ENCODE results near the gene GALR3. TPM values are rescaled to one million over a fixed set of nuclear protein-coding genes. Genes with fewer than 3 reads are reported as not detected.
"Not testable (repeated sequence)": the region's sequence is repeated elsewhere in the genome, so short reads cannot be mapped to it uniquely, and the experiment has no call there.

Gene GALR3
- total and polyA plus RNA-seq, 9 donors: 0.09 to 0.14 (median 0.10) TPM; not detected in 6

DNA sequence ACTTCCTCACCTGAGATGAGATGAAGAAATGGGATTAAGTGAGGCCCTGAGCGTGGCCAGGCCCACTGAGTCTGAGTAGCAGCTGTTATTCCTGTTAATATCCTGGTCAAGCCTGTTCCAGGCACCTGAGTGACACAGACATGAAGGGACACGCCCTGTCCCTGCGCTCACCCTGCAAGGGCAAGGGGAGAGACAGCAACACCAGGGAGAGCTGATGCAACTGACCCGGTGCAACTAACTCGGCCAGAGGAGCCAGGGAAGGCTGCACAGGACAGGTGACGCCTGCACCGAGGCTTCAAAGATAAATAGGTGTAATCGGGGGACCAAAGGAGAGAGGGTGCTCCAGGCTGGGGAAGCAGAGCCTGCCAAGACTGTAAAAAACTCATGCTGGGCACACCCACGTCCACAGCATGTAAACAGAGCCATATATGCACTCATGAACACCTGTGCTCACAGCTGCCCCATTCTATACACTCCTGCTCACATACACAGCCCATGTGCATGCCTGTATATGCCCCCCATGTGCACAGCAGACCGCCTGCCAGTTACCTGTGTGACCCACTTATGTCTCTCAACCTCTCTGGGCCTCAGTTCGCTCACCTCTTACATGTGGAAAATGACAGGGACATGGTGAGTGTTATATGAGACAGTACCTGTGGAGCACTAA is 38.2 kb upstream of the GALR3 start:
- Histone ChIP-seq H3K9me3 (replicated peaks; ENCODE audit: control insufficient read depth, low read depth, low read length) (no peaks in the 10 kb centered on the region), H3K4me3 (ENCODE audit: low read length) (no peak overlapping the region), H3K36me3 (ENCODE audit: control insufficient read depth, insufficient read depth, low read length) (no peaks in the 10 kb centered on the region), H3K27ac (ENCODE audit: low read length) (no peak overlapping the region), H3K4me1 (ENCODE audit: control insufficient read depth, insufficient read depth, low read length) (peaks cover 24% of the 10 kb centered on the region), H3K27me3 (ENCODE audit: control insufficient read depth, insufficient read depth, low read length) (peaks cover 3% of the 10 kb centered on the region)
- WGBS (ENCODE audit: insufficient coverage): 67% methylated on average over 8 of the region's 11 CpGs
- DNase-seq: no peak

DNA sequence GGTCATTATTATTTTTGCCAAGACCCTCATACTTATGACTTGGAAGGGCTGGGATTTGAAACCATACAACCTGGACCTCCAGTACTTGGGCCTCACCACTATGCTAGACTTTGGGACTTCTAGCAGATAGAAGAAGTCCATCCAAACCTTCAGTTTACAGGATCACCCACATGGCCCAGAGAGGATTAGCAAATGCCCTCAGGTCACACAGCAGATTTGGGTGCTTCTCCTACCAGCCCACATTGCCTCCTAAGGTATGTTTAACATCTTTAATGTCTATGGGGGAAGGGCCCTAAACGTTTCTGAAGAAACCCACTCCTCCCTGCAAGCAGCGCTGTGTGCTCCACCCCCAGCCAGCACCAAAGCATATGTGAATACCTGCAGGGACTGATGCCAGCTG is 32.9 kb upstream of the GALR3 start:
- H3K36me3 ChIP-seq (ENCODE audit: control insufficient read depth, insufficient read depth, low read length): no peaks in the 10 kb centered on the region
- no peaks in the 10 kb centered on the region for H3K9me3 ChIP-seq (replicated peaks; ENCODE audit: control insufficient read depth, low read depth, low read length)
- DNase-seq: no peak
- H3K27me3 ChIP-seq (ENCODE audit: control insufficient read depth, insufficient read depth, low read length): no peaks in the 10 kb centered on the region
- H3K4me3 ChIP-seq (ENCODE audit: low read length): no peak overlapping the region
- peaks cover under 1% of the 10 kb centered on the region for H3K4me1 ChIP-seq (ENCODE audit: control insufficient read depth, insufficient read depth, low read length)
- H3K27ac ChIP-seq (ENCODE audit: low read length): no peak overlapping the region
- WGBS (ENCODE audit: insufficient coverage): no CpG with 5 or more reads among the region's 2 CpGs

DNA sequence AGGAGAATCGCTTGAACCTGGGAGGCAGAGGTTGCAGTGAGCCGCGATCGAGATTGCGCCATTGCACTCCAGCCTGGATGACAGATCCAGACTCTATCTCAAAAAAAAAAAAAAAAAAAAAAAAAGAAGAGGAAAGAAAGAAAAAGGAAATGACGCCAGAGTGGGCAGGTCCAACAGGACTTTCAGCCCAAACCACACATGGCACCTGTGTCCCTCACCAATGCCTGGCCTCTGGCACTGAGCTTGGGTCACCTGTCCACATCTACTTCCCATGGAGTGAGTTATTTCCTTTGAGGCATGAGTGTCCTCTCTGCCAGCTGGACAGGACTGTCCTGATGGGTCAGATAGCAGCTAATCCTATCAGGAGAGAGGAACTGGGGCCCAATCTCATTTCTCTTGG is 30.7 kb upstream of the GALR3 start:
- H3K27ac ChIP-seq (ENCODE audit: low read length): no peak overlapping the region
- H3K27me3 ChIP-seq (ENCODE audit: control insufficient read depth, insufficient read depth, low read length): no peaks in the 10 kb centered on the region
- WGBS (ENCODE audit: insufficient coverage): no CpG with 5 or more reads among the region's 6 CpGs
- H3K4me1 ChIP-seq (ENCODE audit: control insufficient read depth, insufficient read depth, low read length): no peaks in the 10 kb centered on the region
- no peaks in the 10 kb centered on the region for H3K36me3 ChIP-seq (ENCODE audit: control insufficient read depth, insufficient read depth, low read length)
- no peaks in the 10 kb centered on the region for H3K9me3 ChIP-seq (replicated peaks; ENCODE audit: control insufficient read depth, low read depth, low read length)
- no peak for DNase-seq
- no peak overlapping the region for H3K4me3 ChIP-seq (ENCODE audit: low read length)

DNA sequence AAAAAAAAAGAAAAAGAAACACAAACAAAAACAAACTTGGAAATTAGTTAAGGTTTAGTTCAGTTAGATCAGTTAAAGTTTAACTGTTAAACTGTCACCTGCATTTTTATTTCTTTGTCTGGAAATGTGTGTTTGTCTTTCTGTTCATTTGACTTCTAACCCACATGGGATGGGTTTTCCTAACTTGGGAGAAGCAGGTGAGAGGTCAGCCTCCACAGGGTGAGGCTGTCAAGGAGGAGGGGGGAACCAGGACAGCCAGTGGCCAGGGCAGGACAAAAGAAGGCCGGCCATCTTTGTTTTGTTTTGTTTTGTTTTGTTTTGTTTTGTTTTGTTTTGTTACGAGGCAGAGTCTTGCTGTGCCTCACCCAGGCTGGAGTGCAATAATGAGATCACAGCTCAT is 28.8 kb upstream of the GALR3 start:
- H3K36me3 ChIP-seq (ENCODE audit: control insufficient read depth, insufficient read depth, low read length): no peaks in the 10 kb centered on the region
- H3K9me3 ChIP-seq (replicated peaks; ENCODE audit: control insufficient read depth, low read depth, low read length): no peaks in the 10 kb centered on the region
- 60% methylated on average over 2 of the region's 2 CpGs for WGBS (ENCODE audit: insufficient coverage)
- no peak overlapping the region for H3K27ac ChIP-seq (ENCODE audit: low read length)
- DNase-seq: no peak
- no peak overlapping the region for H3K4me3 ChIP-seq (ENCODE audit: low read length)
- H3K4me1 ChIP-seq (ENCODE audit: control insufficient read depth, insufficient read depth, low read length): no peaks in the 10 kb centered on the region
- H3K27me3 ChIP-seq (ENCODE audit: control insufficient read depth, insufficient read depth, low read length): no peaks in the 10 kb centered on the region

DNA sequence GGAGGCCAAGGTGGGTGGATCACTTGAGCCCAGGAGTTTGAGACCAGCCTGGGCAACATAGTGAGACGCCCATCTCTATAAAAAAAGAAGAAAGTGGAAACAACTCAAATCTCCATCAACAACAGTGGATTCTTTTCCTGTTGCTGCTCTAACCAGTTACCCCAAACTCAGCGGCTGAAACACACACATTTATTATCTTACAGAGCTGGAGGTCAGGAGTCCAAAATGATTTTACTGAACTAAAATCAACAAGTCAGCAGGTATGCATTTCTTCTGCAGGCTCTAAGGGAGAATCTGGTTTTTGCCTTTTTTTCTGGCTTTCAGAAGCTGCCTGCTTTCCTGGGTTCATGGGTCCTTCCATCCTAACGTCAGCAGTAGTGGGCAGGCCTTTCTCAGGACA is 27.1 kb upstream of the GALR3 start:
- H3K4me3 ChIP-seq (ENCODE audit: low read length): no peak overlapping the region
- DNase-seq: no peak
- no peaks in the 10 kb centered on the region for H3K36me3 ChIP-seq (ENCODE audit: control insufficient read depth, insufficient read depth, low read length)
- H3K27me3 ChIP-seq (ENCODE audit: control insufficient read depth, insufficient read depth, low read length): no peaks in the 10 kb centered on the region
- no peaks in the 10 kb centered on the region for H3K4me1 ChIP-seq (ENCODE audit: control insufficient read depth, insufficient read depth, low read length)
- no peaks in the 10 kb centered on the region for H3K9me3 ChIP-seq (replicated peaks; ENCODE audit: control insufficient read depth, low read depth, low read length)
- H3K27ac ChIP-seq (ENCODE audit: low read length): no peak overlapping the region
- 0% methylated on average over 1 of the region's 3 CpGs for WGBS (ENCODE audit: insufficient coverage)

DNA sequence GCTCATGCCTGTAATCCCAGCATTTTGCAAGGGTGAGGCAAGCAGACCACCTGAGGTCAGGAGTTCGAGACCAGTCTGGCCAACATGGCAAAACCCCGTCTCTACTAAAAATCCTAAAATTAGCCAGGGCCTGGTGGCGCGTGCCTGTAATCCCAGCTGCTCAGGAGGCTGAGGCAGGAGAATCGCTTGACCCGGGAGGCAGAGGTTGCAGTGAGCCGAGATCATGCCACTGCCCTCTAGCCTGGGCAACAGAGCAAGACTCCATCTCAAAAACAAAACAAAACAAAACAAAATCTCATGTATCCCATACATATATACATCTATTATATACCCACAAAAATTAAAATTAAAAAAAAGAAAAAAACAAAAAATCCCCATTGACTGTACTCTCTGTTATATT is 25.9 kb upstream of the GALR3 start:
- not testable (repeated sequence) for H3K4me3 ChIP-seq (ENCODE audit: low read length); H3K4me1 ChIP-seq (ENCODE audit: control insufficient read depth, insufficient read depth, low read length); DNase-seq; H3K27ac ChIP-seq (ENCODE audit: low read length); H3K27me3 ChIP-seq (ENCODE audit: control insufficient read depth, insufficient read depth, low read length); H3K36me3 ChIP-seq (ENCODE audit: control insufficient read depth, insufficient read depth, low read length); H3K9me3 ChIP-seq (replicated peaks; ENCODE audit: control insufficient read depth, low read depth, low read length)
- 95% methylated on average over 4 of the region's 7 CpGs for WGBS (ENCODE audit: insufficient coverage)

DNA sequence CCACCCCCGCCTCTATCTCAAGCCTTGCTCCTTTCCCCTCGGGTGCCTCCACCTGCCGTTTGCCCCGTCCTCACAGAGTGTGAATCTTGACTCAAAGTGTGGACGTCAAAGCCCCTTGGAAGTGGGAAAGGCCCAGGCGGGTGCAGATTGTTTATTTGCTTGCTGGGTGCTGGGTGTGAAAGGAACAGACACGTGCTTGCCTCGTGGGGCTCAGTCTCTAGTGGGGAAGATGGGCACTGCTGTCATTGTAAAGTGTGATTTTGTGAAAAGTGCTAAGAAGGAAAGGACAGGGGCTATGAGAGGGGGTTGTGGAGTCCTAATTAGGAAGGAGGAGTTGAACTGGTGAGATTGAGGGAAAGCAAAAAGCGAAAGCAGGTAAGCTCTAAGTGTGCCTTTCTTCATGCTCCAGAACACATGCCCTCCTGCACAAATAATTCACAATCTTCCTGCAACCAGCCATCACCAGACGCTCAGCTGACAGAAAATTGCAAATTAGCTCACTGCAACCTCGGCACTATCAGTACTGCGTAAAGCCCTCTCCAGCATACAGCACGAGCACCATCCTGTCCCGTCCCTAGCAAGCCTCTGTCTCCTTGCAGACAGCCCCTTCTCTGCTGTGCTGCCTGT is 25.2 kb upstream of the GALR3 start:
- Histone ChIP-seq H3K4me3 (ENCODE audit: low read length) (no peak overlapping the region), H3K9me3 (replicated peaks; ENCODE audit: control insufficient read depth, low read depth, low read length) (no peaks in the 10 kb centered on the region), H3K27ac (ENCODE audit: low read length) (no peak overlapping the region), H3K36me3 (ENCODE audit: control insufficient read depth, insufficient read depth, low read length) (no peaks in the 10 kb centered on the region), H3K27me3 (ENCODE audit: control insufficient read depth, insufficient read depth, low read length) (peaks cover 2% of the 10 kb centered on the region), H3K4me1 (ENCODE audit: control insufficient read depth, insufficient read depth, low read length) (peaks cover 10% of the 10 kb centered on the region)
- WGBS (ENCODE audit: insufficient coverage): 44% methylated on average over 9 of the region's 14 CpGs
- DNase-seq: no peak

DNA sequence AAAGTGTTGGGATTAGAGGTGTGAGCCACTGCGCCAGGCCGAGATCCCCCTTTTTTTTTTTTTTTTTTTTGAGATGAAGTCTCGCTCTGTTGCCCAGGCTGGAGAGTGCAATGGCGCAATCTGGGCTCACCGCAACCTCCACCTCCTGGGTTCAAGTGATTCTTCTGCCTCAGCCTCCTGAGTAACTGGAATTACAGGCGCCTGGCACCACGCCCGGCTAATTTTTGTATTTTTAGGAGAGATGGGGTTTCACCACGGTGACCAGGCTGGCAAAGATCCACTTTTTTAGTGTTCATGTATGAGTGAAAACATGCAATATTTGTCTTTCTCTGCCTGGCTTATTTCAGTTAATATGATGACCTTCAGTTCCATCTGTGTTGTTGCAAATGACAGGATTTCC is 23.2 kb upstream of the GALR3 start:
- H3K4me3 ChIP-seq (ENCODE audit: low read length); DNase-seq: not testable (repeated sequence)
- 100% methylated on average over 2 of the region's 9 CpGs for WGBS (ENCODE audit: insufficient coverage)

DNA sequence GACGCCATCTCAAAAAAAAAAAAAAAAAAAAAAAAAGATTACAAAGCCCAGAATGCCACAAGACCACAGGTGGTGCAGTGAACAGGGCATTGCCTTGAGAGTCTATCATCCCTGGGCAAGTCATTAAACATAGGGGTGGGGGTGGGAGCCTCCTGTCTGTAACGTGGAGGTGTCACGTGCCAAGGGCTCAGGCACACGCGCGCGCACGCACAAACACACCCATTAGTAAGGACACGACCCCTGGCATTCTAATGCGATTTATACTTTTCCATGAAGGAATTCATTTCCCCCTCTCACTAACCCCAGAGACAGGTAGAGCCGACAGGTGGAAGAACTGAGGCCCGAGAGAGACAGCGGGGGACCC is 21.3 kb upstream of the GALR3 start:
- Histone ChIP-seq H3K36me3 (ENCODE audit: control insufficient read depth, insufficient read depth, low read length) (no peaks in the 10 kb centered on the region), H3K27ac (ENCODE audit: low read length) (no peak overlapping the region), H3K27me3 (ENCODE audit: control insufficient read depth, insufficient read depth, low read length) (peaks cover 12% of the 10 kb centered on the region), H3K9me3 (replicated peaks; ENCODE audit: control insufficient read depth, low read depth, low read length) (no peaks in the 10 kb centered on the region), H3K4me3 (ENCODE audit: low read length) (peak overlapping the region; percentile 77), H3K4me1 (ENCODE audit: control insufficient read depth, insufficient read depth, low read length) (peaks cover 36% of the 10 kb centered on the region)
- no peak for DNase-seq
- 3% methylated on average over 5 of the region's 13 CpGs for WGBS (ENCODE audit: insufficient coverage)

More for the DNA sequence above, 23.2 kb upstream of the GALR3 start:
- H3K4me1 ChIP-seq (ENCODE audit: control insufficient read depth, insufficient read depth, low read length): peaks cover 28% of the 10 kb centered on the region
- not testable (repeated sequence) for H3K9me3 ChIP-seq (replicated peaks; ENCODE audit: control insufficient read depth, low read depth, low read length); H3K27ac ChIP-seq (ENCODE audit: low read length); H3K36me3 ChIP-seq (ENCODE audit: control insufficient read depth, insufficient read depth, low read length)
- peaks cover 12% of the 10 kb centered on the region for H3K27me3 ChIP-seq (ENCODE audit: control insufficient read depth, insufficient read depth, low read length)

DNA sequence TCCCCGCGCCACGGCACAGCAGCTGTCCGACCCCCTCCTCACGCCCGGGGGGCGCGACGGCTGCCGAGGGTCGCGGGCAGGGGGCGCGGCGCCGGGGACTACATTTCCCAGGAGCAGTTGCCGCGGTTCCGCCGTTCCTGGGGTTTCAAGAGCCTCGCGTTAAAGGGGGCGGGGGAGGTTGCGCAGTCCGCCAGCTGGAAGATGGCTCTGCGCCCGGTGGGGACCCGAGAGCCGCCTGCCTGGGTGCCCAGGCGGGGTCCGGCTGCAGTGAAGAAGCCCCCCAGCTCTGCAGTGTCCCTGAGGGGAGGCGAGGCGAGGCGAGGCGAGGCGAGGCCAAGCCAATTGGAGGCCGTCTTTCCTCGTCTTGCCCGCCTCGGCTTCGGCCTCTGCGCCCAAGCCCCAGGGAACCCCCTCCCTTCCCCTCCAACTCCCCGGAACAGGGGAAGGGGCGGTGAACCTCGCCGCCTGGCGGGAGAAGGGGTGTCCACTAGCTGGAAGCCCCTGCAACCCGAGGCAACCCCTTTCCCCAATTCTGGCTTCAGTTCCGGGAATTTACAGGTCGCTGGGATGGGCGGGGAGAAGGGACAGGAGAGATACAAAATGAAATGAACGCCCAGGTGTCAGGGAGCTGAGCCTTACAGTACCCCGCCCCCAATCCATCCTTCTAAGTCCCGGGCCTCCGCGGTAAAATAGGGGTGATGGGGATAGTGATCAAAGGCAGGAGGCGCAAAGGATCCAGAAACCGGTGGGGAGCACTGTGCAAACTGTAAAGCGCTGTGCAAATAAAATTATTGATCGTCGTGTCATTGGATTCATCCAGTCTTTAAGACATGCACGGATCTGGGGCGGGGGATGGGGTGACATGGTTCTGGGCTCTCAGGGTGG is 20.6 kb upstream of the GALR3 start:
- DNase-seq: peak; percentile 85
- Histone ChIP-seq H3K27me3 (ENCODE audit: control insufficient read depth, insufficient read depth, low read length) (peaks cover 14% of the 10 kb centered on the region), H3K36me3 (ENCODE audit: control insufficient read depth, insufficient read depth, low read length) (no peaks in the 10 kb centered on the region), H3K9me3 (replicated peaks; ENCODE audit: control insufficient read depth, low read depth, low read length) (no peaks in the 10 kb centered on the region), H3K27ac (ENCODE audit: low read length) (no peak overlapping the region), H3K4me1 (ENCODE audit: control insufficient read depth, insufficient read depth, low read length) (peaks cover 39% of the 10 kb centered on the region), H3K4me3 (ENCODE audit: low read length) (peak overlapping the region; percentile 77)
- WGBS (ENCODE audit: insufficient coverage): 3% methylated on average over 47 of the region's 63 CpGs

Data from muscle of leg (tissue), 11 donors.